Trophoblast cell (in vitro differentiated cells and primary cell): ENCODE results near the gene MAN1C1.
A peak's percentile ranks its signal among the peaks of the same experiment; 100 is the strongest.

ENCODE experiments used
- DNase-seq, 2 donors: peaks; one replicate each; pipeline ENCODE4 v3.0.0-alpha.2; 2016
- H2AFZ ChIP-seq: 2 replicates; pipeline ENCODE4 v1.6.1; 2013; ENCODE audit warnings: low read length, moderate library complexity, mild to moderate bottlenecking; ENCODE audit not compliant: insufficient read depth, poor library complexity
- H2AK5ac ChIP-seq: 2 replicates; pipeline ENCODE4 v1.6.1; 2013; ENCODE audit warnings: mild to moderate bottlenecking, low read length
- H2BK120ac ChIP-seq: 2 replicates; pipeline ENCODE4 v1.6.1; 2013; ENCODE audit warnings: low read length, mild to moderate bottlenecking, moderate library complexity; ENCODE audit not compliant: insufficient read depth, poor library complexity
- H2BK12ac ChIP-seq: 2 replicates; pipeline ENCODE4 v1.6.1; 2013; ENCODE audit warnings: mild to moderate bottlenecking, low read length, moderate library complexity
- H2BK5ac ChIP-seq: 2 replicates; pipeline ENCODE4 v1.6.1; 2013; ENCODE audit warnings: low read length, low read depth, moderate library complexity, mild to moderate bottlenecking; ENCODE audit not compliant: poor library complexity
- H3K14ac ChIP-seq: 2 replicates; pipeline ENCODE4 v1.6.1; 2013; ENCODE audit warnings: mild to moderate bottlenecking, low read length
- H3K18ac ChIP-seq: 2 replicates; pipeline ENCODE4 v1.6.1; 2013; ENCODE audit warnings: mild to moderate bottlenecking, low read length
- H3K23ac ChIP-seq: 2 replicates; pipeline ENCODE4 v1.6.1; 2013; ENCODE audit warnings: low read length
- H3K27ac ChIP-seq: 2 replicates; pipeline ENCODE4 v1.5.1; 2013; ENCODE audit warnings: low read depth, mild to moderate bottlenecking, inconsistent platforms, low read length, moderate library complexity
- H3K27me3 ChIP-seq: 2 replicates; pipeline ENCODE4 v1.6.1; 2013; ENCODE audit warnings: inconsistent platforms, mild to moderate bottlenecking, low read length, moderate library complexity; ENCODE audit not compliant: insufficient read depth
- H3K36me3 ChIP-seq, 2 experiments: 1 replicate in 1 of 2; 2 replicates in 1 of 2; pipeline ENCODE4 v1.6.1; 2013; ENCODE audit warnings: low read length in 2 of 2, mild to moderate bottlenecking in 2 of 2, moderate library complexity in 1 of 2; ENCODE audit not compliant: insufficient read depth in 2 of 2, control insufficient read depth in 1 of 2
- H3K4ac ChIP-seq: 2 replicates; pipeline ENCODE4 v1.6.1; 2013; ENCODE audit warnings: low read depth, mild to moderate bottlenecking, low read length, moderate library complexity
- H3K4me1 ChIP-seq, 2 experiments: 1 replicate in 1 of 2; 2 replicates in 1 of 2; pipeline ENCODE4 v1.6.1; 2013; ENCODE audit warnings: low read length in 2 of 2, mild to moderate bottlenecking in 2 of 2, moderate library complexity in 1 of 2; ENCODE audit not compliant: insufficient read depth in 2 of 2, control insufficient read depth in 1 of 2
- H3K4me2 ChIP-seq: 2 replicates; pipeline ENCODE4 v1.6.1; 2013; ENCODE audit warnings: inconsistent platforms, mild to moderate bottlenecking, low read length, moderate library complexity
- H3K4me3 ChIP-seq: 2 replicates; pipeline ENCODE4 v1.5.1; 2013; ENCODE audit warnings: mild to moderate bottlenecking, low read depth, low read length, inconsistent platforms
- H3K79me1 ChIP-seq: one replicate; pipeline ENCODE4 v1.6.1; 2013; ENCODE audit warnings: low read length
- H3K79me2 ChIP-seq: 2 replicates; pipeline ENCODE4 v1.6.1; 2013; ENCODE audit warnings: low read length, mild to moderate bottlenecking; ENCODE audit not compliant: control insufficient read depth, insufficient read depth, poor library complexity
- H3K9ac ChIP-seq: 2 replicates; pipeline ENCODE4 v1.6.1; 2013; ENCODE audit warnings: mild to moderate bottlenecking, low read length
- H3K9me3 ChIP-seq: 2 replicates; pipeline ENCODE4 v1.6.1; 2013; ENCODE audit warnings: low read depth, mild to moderate bottlenecking, control low read depth, inconsistent platforms, low read length; ENCODE audit not compliant: insufficient read depth
- H4K12ac ChIP-seq: 2 replicates; pipeline ENCODE4 v1.6.1; 2013; ENCODE audit warnings: low read depth, mild to moderate bottlenecking, low read length, moderate library complexity
- H4K8ac ChIP-seq: 2 replicates; pipeline ENCODE4 v1.6.1; 2013; ENCODE audit warnings: low read depth, mild to moderate bottlenecking, low read length, moderate library complexity
- H4K91ac ChIP-seq: one replicate; pipeline ENCODE4 v1.6.1; 2013; ENCODE audit warnings: low read depth, mild to moderate bottlenecking, low read length, moderate library complexity
- WGBS: extraction: QIAGEN DNeasy Blood & Tissue Kit; methylation state at CpG from one replicate; pipeline ENCODE4 v1.1.7; 2013; ENCODE audit warnings: missing lambda C conversion rate; ENCODE audit not compliant: insufficient read length, insufficient coverage; ENCODE audit errors: extremely low coverage; 5-methylcytosine and 5-hydroxymethylcytosine counted together

The MAN1C1 gene

DNA sequence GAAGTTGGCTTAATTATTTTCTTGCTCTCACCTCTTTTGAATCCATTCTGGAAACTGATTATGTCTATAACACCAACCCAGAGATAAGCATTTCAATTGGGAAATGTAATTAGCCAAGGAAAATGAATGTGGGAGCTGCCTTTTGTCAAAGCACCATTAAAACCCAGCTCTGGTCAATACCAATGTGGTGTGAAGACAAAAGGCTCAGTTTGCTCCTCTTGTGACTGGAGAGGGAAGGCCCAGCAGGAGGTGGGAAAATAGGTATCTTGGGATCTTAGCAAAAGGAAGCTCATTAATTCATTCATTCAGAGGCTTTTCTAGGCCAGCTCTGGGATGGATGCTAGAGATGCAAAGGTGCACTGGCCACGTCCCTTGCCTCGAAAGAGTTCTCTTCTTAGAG, 108.4 kb downstream of the MAN1C1 start:
- Histone ChIP-seq H3K9me3 (no peaks in the 10 kb centered on the region), H3K79me1 (no peaks in the 10 kb centered on the region), H3K4me3 (no peak overlapping the region), H4K12ac (no peak overlapping the region), H3K14ac (no peak overlapping the region), H2BK120ac (no peak overlapping the region), H3K18ac (no peak overlapping the region), H2AFZ (no peak overlapping the region), H2BK5ac (no peak overlapping the region), H4K8ac (no peak overlapping the region), H3K36me3 (no peaks in the 10 kb centered on the region), H3K27ac (no peak overlapping the region), H3K4ac (no peak overlapping the region), H2BK12ac (no peak overlapping the region), H3K4me1 (peaks cover 12 to 25% of the 10 kb centered on the region in 2 experiments), H3K79me2 (no peaks in the 10 kb centered on the region), H2AK5ac (no peak overlapping the region), H3K9ac (no peak overlapping the region), H3K27me3 (no peaks in the 10 kb centered on the region), H3K23ac (no peak overlapping the region), H3K4me2 (no peak overlapping the region), H4K91ac (no peak overlapping the region)
- WGBS, result no CpG with 5 or more reads among the region's 2 CpGs
- no peak for DNase-seq

- Histone ChIP-seq H3K23ac (no peak overlapping the region), H3K9ac (no peak overlapping the region), H2AK5ac (no peak overlapping the region), H4K12ac (no peak overlapping the region), H2BK12ac (no peak overlapping the region), H2AFZ (no peak overlapping the region), H3K4me1 (peaks cover 12 to 25% of the 10 kb centered on the region in 2 experiments), H3K27me3 (no peaks in the 10 kb centered on the region), H3K79me1 (no peaks in the 10 kb centered on the region), H2BK120ac (no peak overlapping the region), H3K4me3 (no peak overlapping the region), H4K8ac (no peak overlapping the region), H3K79me2 (no peaks in the 10 kb centered on the region), H3K27ac (no peak overlapping the region), H3K4me2 (no peak overlapping the region), H3K14ac (no peak overlapping the region), H3K36me3 (no peaks in the 10 kb centered on the region), H3K4ac (no peak overlapping the region), H4K91ac (no peak overlapping the region), H3K18ac (no peak overlapping the region), H2BK5ac (no peak overlapping the region), H3K9me3 (no peaks in the 10 kb centered on the region)
- no CpG with 5 or more reads among the region's 8 CpGs for WGBS
- DNase-seq, result no peak
Measured at GRCh38 chr1:25725482-25725881, 108.9 kb downstream of the MAN1C1 start.

DNA sequence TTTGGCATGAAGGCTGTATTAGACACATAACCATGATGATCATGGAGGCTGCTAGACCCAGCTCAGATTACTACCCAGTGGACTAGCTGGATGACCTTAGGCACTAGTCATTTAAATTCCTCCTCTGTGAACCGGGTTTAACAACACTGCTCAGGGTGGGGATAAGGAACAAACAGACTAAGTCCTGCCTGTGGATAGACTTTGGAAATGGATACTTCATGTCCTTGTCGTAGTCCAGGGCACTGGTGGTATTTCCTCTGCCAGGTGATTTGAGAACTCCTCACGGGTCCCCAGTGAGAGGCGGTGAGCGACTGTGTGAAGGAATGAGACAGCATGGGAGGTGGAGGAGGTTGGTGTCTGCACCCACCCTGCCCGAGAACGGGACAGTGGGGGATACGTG, 110.5 kb downstream of the MAN1C1 start:
- no peak overlapping the region for H2AFZ ChIP-seq
- no peak overlapping the region for H2BK5ac ChIP-seq
- H3K23ac ChIP-seq, result no peak overlapping the region
- H2BK12ac ChIP-seq, result no peak overlapping the region
- no peak overlapping the region for H3K4me3 ChIP-seq
- no CpG with 5 or more reads among the region's 8 CpGs for WGBS
- no peak overlapping the region for H3K9ac ChIP-seq
- no peak overlapping the region for H3K27ac ChIP-seq
- no peak overlapping the region for H3K14ac ChIP-seq
- H4K12ac ChIP-seq, result no peak overlapping the region
- H3K18ac ChIP-seq, result no peak overlapping the region
- H3K4me1 ChIP-seq, result peaks cover 12 to 25% of the 10 kb centered on the region in 2 experiments
- no peaks in the 10 kb centered on the region for H3K36me3 ChIP-seq
- peak overlapping the region; percentile 20 for H4K91ac ChIP-seq
- no peaks in the 10 kb centered on the region for H3K79me1 ChIP-seq
- H3K4me2 ChIP-seq, result no peak overlapping the region
- H2BK120ac ChIP-seq, result no peak overlapping the region
- H3K79me2 ChIP-seq, result no peaks in the 10 kb centered on the region
- H3K4ac ChIP-seq, result no peak overlapping the region
- H3K9me3 ChIP-seq, result no peaks in the 10 kb centered on the region
- H4K8ac ChIP-seq, result no peak overlapping the region
- H3K27me3 ChIP-seq, result no peaks in the 10 kb centered on the region
- DNase-seq, result peak; percentile 34 to 61
- H2AK5ac ChIP-seq, result no peak overlapping the region

DNA sequence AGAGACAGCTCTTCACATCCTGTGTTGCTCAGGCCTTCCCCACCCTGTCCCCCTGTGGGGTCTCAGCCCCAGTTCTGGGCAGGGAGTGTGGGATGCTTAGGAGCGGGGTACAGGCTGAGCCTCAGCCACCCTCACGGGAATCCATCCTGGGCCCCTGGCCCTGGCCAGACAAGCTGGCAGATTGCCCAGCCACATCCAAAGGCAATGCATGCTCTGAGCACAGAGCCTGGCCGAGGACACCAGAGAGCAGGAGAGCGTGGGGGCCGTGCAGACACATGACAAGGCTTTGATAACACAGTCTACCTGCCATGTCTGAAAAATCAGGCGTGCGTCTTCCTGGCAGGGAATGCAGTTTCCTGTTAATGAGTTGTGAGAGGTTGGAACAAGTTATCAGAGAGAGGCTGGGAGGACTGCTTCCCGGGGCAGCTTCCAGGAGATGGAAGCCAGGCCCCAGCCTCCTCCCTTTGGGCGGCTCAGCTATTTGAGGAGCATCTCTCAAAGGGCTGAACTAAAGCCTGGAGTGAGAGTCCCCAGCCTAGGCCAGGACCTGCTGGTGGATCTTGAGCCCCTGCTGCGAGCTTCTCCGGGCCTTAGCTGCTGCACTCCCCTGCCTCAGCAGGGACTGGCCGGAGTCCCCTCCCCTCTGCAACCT, 111.2 kb downstream of the MAN1C1 start:
- WGBS, result no CpG with 5 or more reads among the region's 12 CpGs
- H3K4me3 ChIP-seq, result no peak overlapping the region
- no peak overlapping the region for H3K23ac ChIP-seq
- no peaks in the 10 kb centered on the region for H3K79me1 ChIP-seq
- no peak overlapping the region for H2BK120ac ChIP-seq
- H3K4me1 ChIP-seq, result peaks cover 12 to 25% of the 10 kb centered on the region in 2 experiments
- H3K9me3 ChIP-seq, result no peaks in the 10 kb centered on the region
- H4K91ac ChIP-seq, result peak overlapping the region; percentile 20
- H2AK5ac ChIP-seq, result no peak overlapping the region
- H3K4ac ChIP-seq, result no peak overlapping the region
- H2AFZ ChIP-seq, result no peak overlapping the region
- no peak overlapping the region for H4K8ac ChIP-seq
- no peak overlapping the region for H3K9ac ChIP-seq
- no peak overlapping the region for H2BK5ac ChIP-seq
- DNase-seq, result no peak
- H2BK12ac ChIP-seq, result no peak overlapping the region
- H3K27me3 ChIP-seq, result no peaks in the 10 kb centered on the region
- no peak overlapping the region for H3K18ac ChIP-seq
- H3K14ac ChIP-seq, result no peak overlapping the region
- no peak overlapping the region for H4K12ac ChIP-seq
- H3K36me3 ChIP-seq, result no peaks in the 10 kb centered on the region
- H3K79me2 ChIP-seq, result no peaks in the 10 kb centered on the region
- H3K27ac ChIP-seq, result no peak overlapping the region
- no peak overlapping the region for H3K4me2 ChIP-seq
